GM23338 (cell line): Measurements from ENCODE around the gene ARHGEF17. TPM values are rescaled to one million over a fixed set of nuclear protein-coding genes. Genes with fewer than 3 reads are reported as not detected.

Experiments
- ETS1 ChIP-seq: IDR thresholded peaks from 2 replicates; pipeline ENCODE4 v1.6.1; 2016; ENCODE audit warnings: antibody characterized with exemption
- EZH2 ChIP-seq: fragments of 200-600 bp; sonication (generic); IDR thresholded peaks from one replicate; pipeline ENCODE4 v1.8.0; 2017; ENCODE audit warnings: antibody characterized with exemption, mild to moderate bottlenecking, low read depth; ENCODE audit not compliant: unreplicated experiment
- EZH2phosphoT487 ChIP-seq: fragments of 200-600 bp; sonication (generic); IDR thresholded peaks from one replicate; pipeline ENCODE4 v1.8.1; 2018; ENCODE audit warnings: antibody characterized with exemption; ENCODE audit not compliant: unreplicated experiment
- JUNB ChIP-seq: IDR thresholded peaks from one replicate; pipeline ENCODE4 v1.6.1; 2016; ENCODE audit warnings: antibody characterized with exemption; ENCODE audit not compliant: unreplicated experiment
- POLR2AphosphoS5 ChIP-seq: IDR thresholded peaks from 2 replicates; pipeline ENCODE4 v1.6.1; 2016; ENCODE audit warnings: antibody characterized with exemption, low read depth
- REST ChIP-seq: IDR thresholded peaks from one replicate; pipeline ENCODE4 v1.6.1; 2018; ENCODE audit warnings: antibody characterized with exemption; ENCODE audit not compliant: unreplicated experiment
- STAT1 ChIP-seq: IDR thresholded peaks from one replicate; pipeline ENCODE4 v1.6.1; 2016; ENCODE audit warnings: antibody characterized with exemption; ENCODE audit not compliant: unreplicated experiment
- ZNF114 ChIP-seq: fragments of 250-450 bp; sonication (Bioruptor Pico); IDR thresholded peaks from 2 replicates; pipeline ENCODE4 v1.5.0; 2020; ENCODE audit warnings: mild to moderate bottlenecking, moderate library complexity
- ZNF462 ChIP-seq: fragments of 250-450 bp; sonication (Bioruptor Pico); IDR thresholded peaks from 2 replicates; pipeline ENCODE4 v1.5.0; 2020; ENCODE audit warnings: mild to moderate bottlenecking, moderate library complexity
- polyA plus RNA-seq: library from polyadenylated mRNA; unstranded; fragments of >200 nt; fragmentation: Nextera tagmentation; extraction: Ambion mirVana; gene quantifications from 2 replicates; pipeline ENCODE4 v1.2.1, GENCODE V29; 2016
- total RNA-seq: library from RNA; depleted of rRNA; stranded (reverse); fragments of >200 nt; shearing (Covaris generic); gene quantifications from 2 replicates; pipeline ENCODE4 v1.2.3, GENCODE V29; 2014

Gene ARHGEF17
- total and polyA plus RNA-seq, 2 experiments from 2014 or later, result 2.9 to 15.0 TPM

DNA sequence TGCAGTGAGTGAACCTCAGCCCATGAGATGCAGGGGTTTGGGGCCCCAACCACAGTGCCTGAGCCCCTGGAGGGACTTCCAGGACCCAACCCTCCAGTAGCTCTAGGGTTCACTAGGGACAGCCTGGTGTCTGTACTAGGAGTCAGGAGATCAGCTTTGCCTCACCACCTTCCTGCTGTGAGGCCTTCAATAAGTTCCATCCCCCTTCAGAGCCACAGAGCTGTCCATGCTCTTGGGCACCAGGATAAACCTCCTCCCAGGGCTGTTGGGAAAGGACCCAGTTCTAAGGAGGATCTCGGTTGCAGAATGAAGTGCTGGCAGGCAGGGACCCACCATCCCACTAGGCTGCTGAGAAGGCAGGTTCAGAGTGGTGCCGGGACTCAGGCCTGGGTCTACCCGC is 9.7 kb downstream of the ARHGEF17 start (continued):
- TF ChIP-seq ZNF462 (CRISPR knock-in tag) (no peak), EZH2phosphoT487 (no peak), ZNF114 (no peak), ETS1 (no peak), JUNB (no peak), EZH2 (no peak), STAT1 (no peak), POLR2AphosphoS5 (no peak), REST (no peak)
